H1 (cell line): ENCODE results near the gene NALF2.

Source experiments
- ATF2 ChIP-seq: IDR thresholded peaks from 2 replicates; pipeline ENCODE4 v1.6.1; 2012; ENCODE audit warnings: low read length, inconsistent platforms
- CTCF ChIP-seq, 3 experiments: IDR thresholded peaks; 1 replicate in 2 of 3; 2 replicates in 1 of 3; pipeline versions ENCODE4 v1.5.1 to v1.6.1; 2011; ENCODE audit warnings: low read length in 3 of 3, mild to moderate bottlenecking in 3 of 3, inconsistent platforms in 2 of 3, low read depth in 1 of 3, moderate library complexity in 1 of 3; ENCODE audit not compliant: insufficient read depth in 1 of 3; ENCODE audit errors: control extremely low read depth in 1 of 3
- EGR1 ChIP-seq: IDR thresholded peaks from 2 replicates; pipeline ENCODE4 v1.6.1; 2011; ENCODE audit warnings: low read depth, low read length, borderline replicate concordance
- EP300 ChIP-seq, 2 experiments: IDR thresholded peaks; 1 replicate in 1 of 2; 2 replicates in 1 of 2; pipeline ENCODE4 v1.6.1; 2011 to 2012; ENCODE audit warnings: low read depth in 2 of 2, low read length in 2 of 2, mild to moderate bottlenecking in 2 of 2, borderline replicate concordance in 1 of 2, inconsistent platforms in 1 of 2, moderate library complexity in 1 of 2
- KDM4A ChIP-seq: IDR thresholded peaks from one replicate; pipeline ENCODE4 v1.7.1; 2012; ENCODE audit warnings: low read depth, mild to moderate bottlenecking, moderate library complexity, low read length, inconsistent platforms; ENCODE audit not compliant: severe bottlenecking
- SP2 ChIP-seq: IDR thresholded peaks from 2 replicates; pipeline ENCODE4 v1.6.1; 2012; ENCODE audit warnings: mild to moderate bottlenecking, low read length, inconsistent platforms
- YY1 ChIP-seq: IDR thresholded peaks from 2 replicates; pipeline ENCODE4 v1.6.1; 2011; ENCODE audit warnings: low read depth, mild to moderate bottlenecking, low read length

GRCh38 chrX:69493193-69493592 is 10.9 kb upstream of the NALF2 start:
- TF ChIP-seq EP300 (IDR thresholded peaks at IDR 0.05; ENCODE audit: borderline replicate concordance in 1 of 2, low read depth in 2 of 2, low read length in 2 of 2) (no peak), ATF2 (no peak), CTCF (IDR thresholded peaks at IDR 0.05; ENCODE audit: control extremely low read depth in 1 of 3, insufficient read depth in 1 of 3, low read depth in 1 of 3, low read length in 3 of 3) (peak in 2 of 3 experiments; percentile 51 to 54; a peak in 3 of 4 replicates), EGR1 (no peak), KDM4A (no peak), YY1 (no peak), SP2 (no peak)
